Prostate gland (tissue), 2 donors: ENCODE results near the gene BBS2.

Experiments
- POLR2A ChIP-seq: fragments of 450-650 bp; IDR thresholded peaks from one replicate; pipeline ENCODE4 v1.6.1; 2016; ENCODE audit warnings: antibody characterized with exemption, mild to moderate bottlenecking
- POLR2AphosphoS5 ChIP-seq: sonication (generic); formaldehyde crosslinking; IDR thresholded peaks from one replicate; pipeline ENCODE4 v1.6.1; 2017; ENCODE audit warnings: antibody characterized with exemption
- TF ChIP-seq, protein P1 (sequence below), 4 experiments: fragments of 200-600 bp in 2 of 4; fragments of 450-650 bp in 2 of 4; sonication (generic) in 2 of 4; IDR thresholded peaks; 1 replicate in 3 of 4; 2 replicates in 1 of 4; pipeline ENCODE4 v1.5.1; 2016 to 2019; ENCODE audit warnings: antibody characterized with exemption in 4 of 4, mild to moderate bottlenecking in 2 of 4, moderate library complexity in 2 of 4

DNA sequence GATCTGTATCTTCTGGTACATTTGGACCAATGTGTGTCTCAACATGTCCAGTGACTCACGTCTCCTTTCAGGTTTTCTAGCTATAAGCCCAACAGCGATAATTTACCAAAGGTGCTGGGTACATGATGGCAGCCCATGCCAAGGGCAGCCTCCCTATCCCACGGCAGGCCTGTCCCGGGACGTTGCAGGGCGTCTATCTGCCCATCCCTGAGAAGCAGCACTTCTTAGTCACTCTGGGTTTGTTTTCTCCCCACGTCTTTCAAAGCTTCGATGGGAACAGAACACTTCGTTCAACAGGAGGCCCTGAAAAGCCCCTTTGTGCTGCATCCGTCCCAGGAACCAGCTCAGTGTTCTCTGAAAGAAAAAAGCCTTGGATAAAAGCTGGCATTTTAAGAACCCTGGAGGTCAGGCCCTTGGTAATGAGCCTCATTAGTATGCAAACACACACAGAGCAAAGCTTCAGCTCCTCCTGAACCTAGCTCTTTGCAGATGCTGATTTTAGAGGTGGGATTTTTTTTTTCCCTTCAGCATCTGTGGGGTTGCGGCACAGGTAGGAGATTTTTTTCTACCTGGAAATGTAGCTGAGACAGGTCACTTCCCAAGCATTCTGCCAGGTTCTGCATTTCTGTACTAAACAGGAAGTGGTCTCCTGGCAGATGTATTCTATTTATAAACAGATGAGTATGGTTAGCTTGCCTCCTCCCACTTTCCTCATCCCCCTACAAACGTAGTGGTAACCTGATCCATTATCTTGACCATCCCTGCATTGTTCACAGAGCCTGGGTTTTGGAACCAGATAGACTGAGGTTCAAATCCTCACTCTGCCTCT, 27.5 kb upstream of the BBS2 start:
- TF ChIP-seq, protein P1, sequence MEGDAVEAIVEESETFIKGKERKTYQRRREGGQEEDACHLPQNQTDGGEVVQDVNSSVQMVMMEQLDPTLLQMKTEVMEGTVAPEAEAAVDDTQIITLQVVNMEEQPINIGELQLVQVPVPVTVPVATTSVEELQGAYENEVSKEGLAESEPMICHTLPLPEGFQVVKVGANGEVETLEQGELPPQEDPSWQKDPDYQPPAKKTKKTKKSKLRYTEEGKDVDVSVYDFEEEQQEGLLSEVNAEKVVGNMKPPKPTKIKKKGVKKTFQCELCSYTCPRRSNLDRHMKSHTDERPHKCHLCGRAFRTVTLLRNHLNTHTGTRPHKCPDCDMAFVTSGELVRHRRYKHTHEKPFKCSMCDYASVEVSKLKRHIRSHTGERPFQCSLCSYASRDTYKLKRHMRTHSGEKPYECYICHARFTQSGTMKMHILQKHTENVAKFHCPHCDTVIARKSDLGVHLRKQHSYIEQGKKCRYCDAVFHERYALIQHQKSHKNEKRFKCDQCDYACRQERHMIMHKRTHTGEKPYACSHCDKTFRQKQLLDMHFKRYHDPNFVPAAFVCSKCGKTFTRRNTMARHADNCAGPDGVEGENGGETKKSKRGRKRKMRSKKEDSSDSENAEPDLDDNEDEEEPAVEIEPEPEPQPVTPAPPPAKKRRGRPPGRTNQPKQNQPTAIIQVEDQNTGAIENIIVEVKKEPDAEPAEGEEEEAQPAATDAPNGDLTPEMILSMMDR (IDR thresholded peaks at IDR 0.05), result no peak
- TF ChIP-seq POLR2A (no peak), POLR2AphosphoS5 (peak; percentile 6)
